HG03432 (cell line): ENCODE measurements around the gene ANP32A.

Experiments
- ATAC-seq: cut with Tn5 transposase; IDR thresholded peaks from one replicate; pipeline ENCODE4 v1.9.1; 2021; ENCODE audit warnings: mild to moderate bottlenecking, moderate library complexity; ENCODE audit not compliant: unreplicated experiment

Gene ANP32A

DNA sequence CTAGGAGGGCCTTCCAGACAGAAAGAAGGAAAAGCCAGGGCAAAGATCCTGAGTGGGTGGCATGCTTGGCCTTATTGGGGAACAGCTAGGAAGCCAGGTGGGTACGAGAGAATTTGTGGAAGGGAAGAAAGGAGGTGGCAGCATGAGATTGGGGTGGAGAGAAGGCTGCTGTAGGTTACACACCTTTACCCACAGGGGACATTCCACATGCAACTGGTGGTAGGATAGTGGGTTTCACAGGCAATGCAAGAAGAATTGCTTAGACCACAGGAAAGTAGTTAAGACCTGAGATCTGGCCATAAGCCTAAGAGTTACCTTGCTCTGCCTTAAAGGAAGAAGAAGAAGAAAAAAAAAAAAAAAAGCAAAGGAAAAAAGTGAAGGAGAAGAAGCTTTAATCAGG, 19.8 kb downstream of the ANP32A start:
- no peak for ATAC-seq

DNA sequence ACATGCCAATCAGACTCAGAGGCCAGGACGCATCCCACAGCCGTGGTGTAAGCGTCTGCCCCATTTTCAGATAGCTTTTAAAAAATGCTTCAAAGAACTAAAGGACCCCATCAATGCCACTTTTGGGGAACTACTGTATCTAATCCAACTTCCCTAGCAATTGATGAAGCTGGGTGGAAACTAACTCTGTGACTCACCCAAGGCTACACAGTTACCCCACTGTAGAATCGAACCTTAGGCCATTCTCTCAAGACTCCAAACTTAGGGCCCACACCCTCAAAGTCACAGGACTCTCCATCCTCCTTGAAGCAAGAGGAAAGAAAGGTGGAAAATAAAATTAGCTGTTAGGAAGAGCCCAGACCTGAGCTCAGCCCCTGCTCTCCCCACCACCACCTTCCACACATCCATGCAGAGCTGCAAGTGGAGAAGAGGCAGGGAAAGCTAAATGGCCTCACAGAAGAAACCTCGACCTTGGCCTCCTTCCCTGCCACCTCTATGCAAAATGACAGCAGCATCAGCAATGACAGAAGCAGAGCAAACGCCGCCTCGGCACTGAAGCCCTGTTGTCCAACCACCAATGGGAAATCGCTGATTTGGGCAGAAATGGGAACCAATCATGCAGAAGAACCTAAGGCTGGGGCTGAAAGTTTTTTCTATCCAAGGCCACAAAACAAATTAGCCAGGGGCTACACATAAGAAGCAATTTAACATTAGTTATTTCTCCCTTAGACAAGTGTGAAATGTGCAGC, 22.2 kb downstream of the ANP32A start:
- ATAC-seq: no peak

DNA sequence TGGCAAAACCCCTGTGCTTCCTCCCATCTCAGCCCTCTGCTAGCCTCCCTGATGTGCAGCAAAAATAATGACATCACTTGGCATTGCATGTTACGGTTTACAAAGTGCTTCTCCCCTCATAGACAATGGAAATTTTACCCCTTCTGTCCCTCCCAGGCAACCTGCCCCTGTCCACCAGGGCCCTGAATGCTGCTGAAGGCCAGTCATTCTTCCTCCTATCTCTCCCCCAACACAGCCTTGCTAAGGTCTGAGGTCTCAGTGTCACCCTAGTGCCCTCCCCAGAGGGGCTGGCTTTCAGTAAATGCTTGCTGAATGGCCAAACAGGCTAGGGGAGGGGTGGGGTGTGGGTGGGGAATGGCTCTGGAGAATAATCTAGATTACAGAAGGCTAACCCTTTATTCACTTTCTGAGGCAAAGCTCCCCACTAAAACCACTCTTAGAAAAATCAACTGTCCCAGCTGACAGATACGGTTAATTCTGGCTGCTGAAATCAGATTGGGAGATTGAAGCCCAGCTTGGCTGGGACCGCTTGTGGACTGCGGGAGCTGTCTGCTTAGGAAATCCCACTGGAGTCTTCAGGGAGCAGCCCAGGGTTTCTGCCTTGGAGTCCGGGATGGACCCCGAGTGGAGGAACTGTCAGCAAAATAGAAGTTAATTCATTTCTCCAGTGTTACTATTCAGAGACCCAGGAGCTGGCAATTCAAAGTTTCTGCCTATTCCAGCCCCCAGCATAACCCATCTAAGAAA, 22.9 kb downstream of the ANP32A start:
- ATAC-seq: no peak

- no peak for ATAC-seq
These were observed 23.5 kb downstream of the ANP32A start for GRCh38 chr15:68797191-68797590.

- no peak for ATAC-seq
These were observed 24.1 kb downstream of the ANP32A start for GRCh38 chr15:68796576-68796975.

DNA sequence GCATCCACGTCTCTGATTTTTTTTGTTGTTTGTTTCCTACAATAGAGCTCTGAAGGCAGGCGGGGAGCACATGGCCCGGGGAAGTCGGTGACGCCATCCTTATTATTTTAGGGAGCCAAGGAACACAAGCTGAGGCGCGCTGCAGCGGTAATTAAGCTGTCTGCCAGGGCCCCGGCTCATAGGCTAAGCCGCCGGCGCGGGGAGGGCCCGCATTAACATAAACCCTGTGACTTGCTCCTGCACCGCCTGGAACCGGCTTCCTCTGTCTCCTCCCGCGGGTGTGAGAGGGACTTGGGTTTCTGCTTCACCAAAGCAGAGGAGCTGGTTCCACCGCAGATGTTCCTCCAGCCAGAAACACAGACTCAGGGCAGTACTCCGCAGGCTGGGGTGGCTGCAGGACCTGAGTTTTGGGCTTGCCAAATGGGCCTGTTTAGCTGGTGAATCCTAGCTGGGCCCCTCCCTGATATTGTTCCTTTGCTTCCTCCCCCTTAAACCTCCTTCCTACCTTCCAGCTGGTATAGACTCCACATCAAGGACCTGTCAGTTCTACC, 25.3 kb downstream of the ANP32A start:
- peak; percentile 61 for ATAC-seq

DNA sequence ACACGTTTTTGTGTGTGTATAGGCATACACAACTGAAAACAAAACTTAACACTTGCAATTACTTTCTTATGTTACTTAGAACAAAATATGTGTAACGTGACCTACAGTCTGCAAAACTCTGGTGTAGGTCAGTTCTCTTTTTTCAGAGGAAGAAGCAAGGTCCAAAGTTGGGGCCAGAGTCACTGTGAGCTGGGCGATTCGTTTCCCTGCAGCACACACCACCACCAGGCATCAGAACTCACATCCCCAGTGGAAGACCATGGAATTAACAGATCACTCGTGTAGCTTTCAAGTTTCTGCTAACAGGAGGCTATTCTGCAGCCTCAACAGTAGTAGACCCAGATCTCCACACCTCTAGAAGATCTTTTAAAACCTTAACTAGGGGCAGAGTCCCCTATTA, 25.8 kb downstream of the ANP32A start:
- no peak for ATAC-seq

DNA sequence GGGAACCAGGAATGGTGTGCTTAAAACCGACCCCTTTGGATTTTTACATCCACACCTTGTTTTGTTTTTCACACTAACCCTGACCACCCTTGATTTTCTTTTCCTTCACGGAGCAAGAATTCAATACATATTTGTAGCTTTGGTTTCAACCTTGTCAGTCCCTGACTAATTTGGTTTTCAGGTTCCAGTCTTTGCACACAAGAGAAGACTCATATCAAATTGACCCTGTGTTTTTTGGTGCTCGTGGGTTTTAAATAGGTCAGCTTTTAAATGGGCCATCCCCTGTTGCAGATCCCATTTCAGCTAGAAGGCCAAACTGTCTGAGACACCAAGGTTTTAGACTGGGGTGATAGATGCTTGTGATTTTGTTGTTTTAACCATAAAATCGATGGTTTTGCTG, 26.4 kb downstream of the ANP32A start:
- no peak for ATAC-seq

- ATAC-seq: no peak
These were observed 26.9 kb downstream of the ANP32A start for GRCh38 chr15:68793776-68794175.

- ATAC-seq: no peak
These were observed 27.6 kb downstream of the ANP32A start for GRCh38 chr15:68792901-68793766.

DNA sequence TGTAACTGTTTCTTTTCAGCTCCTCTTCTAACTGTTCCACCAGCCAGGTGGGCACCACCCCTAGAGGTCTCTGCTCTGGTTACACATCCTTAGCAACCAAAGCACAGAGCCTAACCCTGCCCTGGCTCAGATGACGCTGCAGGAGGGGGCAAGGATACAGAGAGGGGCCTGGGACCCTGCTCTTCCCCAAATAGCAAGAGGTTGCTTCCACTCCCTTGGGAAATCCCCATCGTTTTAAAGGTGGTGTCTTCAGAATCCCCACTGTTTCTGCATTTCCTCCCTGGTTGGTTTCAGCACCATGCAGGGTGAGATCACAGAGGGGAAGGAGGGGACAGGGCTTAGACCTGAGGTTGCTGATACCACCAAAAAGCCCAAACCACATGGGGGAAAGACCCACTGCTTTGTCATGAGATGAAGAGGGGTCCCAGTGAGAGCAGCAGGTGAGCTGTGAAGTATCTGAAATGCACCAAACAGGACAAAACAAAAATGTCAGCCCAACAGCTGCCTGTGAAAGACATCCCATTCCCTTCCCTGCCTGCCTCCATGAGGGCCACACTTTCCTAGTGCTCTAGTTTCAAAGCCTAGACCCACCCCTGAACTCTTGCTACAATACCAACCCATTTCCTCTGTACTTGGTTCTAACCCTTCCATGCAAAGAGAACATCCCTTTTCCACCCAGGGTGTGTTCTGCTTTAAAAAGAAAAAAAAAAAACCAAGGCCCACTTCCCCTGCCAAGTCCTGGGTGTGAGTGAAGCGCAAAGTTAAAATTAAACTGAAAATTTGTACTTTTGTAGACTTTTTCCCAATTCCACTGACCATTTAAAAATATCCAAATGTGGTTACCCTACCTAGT, 29.0 kb downstream of the ANP32A start:
- ATAC-seq: peak; percentile 64

DNA sequence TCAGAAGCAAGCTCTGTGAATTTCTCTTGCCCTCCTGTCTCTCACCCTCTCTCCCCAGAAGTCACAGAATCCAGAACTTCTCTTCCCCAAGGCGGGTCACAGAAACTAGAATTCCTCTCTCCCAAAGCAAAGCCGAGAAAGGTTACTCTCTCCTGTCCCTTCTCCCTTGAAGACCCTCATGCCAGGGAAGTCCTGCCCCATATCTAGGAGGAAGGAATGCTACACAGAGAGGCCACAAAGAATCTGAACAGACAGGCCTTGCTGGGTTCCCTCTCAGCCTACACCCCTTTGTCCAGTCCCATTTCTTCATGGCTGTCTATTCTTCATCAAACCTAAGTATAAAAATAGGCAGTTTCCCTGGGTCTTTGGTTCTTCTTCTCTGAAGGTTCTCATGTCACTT, 29.8 kb downstream of the ANP32A start:
- ATAC-seq: no peak

DNA sequence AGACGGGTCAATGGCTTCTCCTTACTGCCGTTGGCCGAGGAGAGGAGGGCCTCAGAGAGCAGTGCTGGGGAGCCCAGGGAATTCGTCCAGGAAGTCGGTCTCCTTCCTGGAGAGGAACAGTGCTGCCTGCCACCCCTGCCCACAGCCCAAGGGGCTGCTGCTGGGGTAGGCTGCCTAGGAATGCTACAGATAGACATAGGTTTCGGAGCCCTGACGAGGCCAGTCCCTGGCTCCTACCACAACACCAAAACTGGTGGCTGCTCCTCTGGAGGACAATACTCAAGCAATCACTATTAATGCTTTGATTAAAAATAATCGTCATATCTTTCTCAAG, 30.5 kb downstream of the ANP32A start:
- ATAC-seq: no peak

DNA sequence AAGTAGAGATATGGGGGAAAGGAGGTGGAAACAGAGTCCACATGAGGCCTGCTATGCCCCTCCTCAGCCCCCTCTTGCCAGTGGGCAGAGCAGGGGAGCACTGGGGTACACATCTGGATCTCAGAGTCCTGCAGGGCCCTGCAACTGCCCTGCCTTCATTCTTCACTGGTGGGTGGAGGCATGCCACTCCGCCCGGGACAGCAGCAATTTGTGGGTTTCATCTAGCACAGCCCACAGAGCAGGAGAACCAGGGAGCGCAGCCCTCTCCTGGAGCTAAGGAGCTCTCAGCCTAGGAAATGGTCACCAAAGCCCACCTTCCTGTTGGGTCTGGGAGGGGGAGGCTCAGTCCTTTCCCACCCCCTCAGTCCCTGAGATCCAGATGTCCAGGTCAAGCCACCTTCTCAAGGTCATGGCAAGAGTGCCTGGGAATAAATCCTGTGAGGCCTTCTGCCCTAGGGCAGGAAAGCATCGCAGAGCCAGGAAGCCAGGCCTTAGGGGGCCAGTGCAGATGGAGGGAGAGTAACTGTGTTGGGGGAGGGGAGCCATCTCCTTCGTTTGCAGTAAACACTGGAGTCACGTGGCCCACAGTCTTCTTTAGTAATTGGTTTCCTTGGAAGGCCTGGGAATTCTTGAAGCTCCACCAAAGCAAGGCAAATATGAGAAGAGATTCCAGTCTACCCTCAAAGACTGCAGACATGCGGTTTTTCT, 31.0 kb downstream of the ANP32A start:
- ATAC-seq: no peak

GRCh38 chr15:68789091-68789490, 31.6 kb downstream of the ANP32A start:
- ATAC-seq: no peak

DNA sequence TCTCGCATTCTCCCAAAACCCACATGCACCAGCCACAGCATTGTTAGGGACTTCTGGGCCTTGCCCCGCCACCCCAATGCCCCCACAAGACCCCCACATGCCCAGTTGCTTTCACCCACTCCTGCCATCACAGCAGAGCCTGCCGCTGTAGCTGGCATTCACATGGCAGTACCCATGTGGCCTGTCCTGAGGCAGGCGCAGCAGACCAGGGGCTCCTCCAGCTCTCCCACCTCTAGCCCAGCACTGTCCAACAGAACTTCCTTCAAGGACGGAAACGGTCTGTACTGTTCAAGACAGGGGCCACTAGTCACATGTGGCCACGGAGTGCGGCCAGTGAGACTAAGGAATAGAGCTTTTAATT, 32.5 kb downstream of the ANP32A start:
- ATAC-seq: no peak

- ATAC-seq: no peak
These were observed 33.0 kb downstream of the ANP32A start for GRCh38 chr15:68787609-68788263.

DNA sequence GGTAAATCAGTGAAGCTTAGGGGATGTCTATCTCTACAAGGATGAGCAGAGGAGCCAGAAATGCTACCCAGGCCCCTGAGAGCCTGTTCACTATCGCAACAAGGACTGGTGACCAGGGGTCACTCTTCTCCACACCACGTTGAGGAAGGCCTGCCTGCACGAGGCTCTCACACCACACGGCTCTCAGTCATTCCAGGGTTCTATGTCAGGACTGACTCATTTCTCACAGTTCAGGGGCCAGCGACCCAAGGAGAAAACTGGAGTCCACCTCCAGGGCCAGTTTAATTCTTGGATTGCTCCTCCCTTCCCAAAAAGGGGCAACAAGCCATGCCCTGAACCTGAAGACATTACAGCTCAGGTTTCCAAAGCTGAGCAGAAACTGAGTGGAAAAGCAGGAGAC, 33.9 kb downstream of the ANP32A start:
- ATAC-seq: no peak

DNA sequence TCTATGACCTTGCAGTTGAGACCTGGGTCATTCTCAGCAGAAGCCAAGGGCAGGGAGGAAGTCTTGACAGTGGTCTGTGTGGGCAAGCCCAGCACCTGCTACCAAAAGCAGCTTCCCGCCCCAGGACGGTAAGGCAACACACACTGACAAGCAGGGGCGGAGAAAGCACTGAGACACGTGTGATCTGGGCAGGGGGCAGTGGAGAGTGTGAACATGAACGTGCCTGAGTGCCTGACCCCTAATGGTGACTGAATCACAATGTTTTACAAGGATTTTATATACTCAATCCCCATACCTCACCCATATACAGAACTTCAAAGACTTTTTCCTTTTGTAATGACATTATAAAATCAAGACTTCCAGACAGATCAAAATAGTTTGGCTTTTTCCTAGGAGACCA, 35.2 kb downstream of the ANP32A start:
- no peak for ATAC-seq
